Right lobe of liver (tissue), 6 donors: ENCODE data around the gene PBX4. TPM values are rescaled to one million over a fixed set of nuclear protein-coding genes. Genes with fewer than 3 reads are reported as not detected.

Experiments used
- ATAC-seq, 4 donors: fragments of 200-7000 bp; cut with Tn5 transposase; one replicate each; pipeline ENCODE4 v1.9.1; 2020; ENCODE audit warnings: mild to moderate bottlenecking in 4 of 4, moderate library complexity in 4 of 4
- DNase-seq, 3 donors: peaks; one replicate each; pipeline ENCODE4 v3.0.0-alpha.2; 2020
- H3K27ac ChIP-seq, 3 donors: fragments of 200-600 bp; one replicate each; pipeline ENCODE4 v1.8.0; 2022
- H3K27me3 ChIP-seq, 2 donors: fragments of 200-600 bp; one replicate each; pipeline ENCODE4 v1.8.0; 2022
- H3K36me3 ChIP-seq, 4 donors: fragments of 200-600 bp; sonication (generic) in 1 of 4; one replicate each; pipeline versions ENCODE4 v1.5.1 to v1.8.0; 2017 to 2022; ENCODE audit warnings: control low read depth in 1 of 4
- H3K4me1 ChIP-seq, 4 donors: fragments of 200-600 bp; sonication (generic) in 1 of 4; one replicate each; pipeline versions ENCODE4 v1.5.1 to v1.8.0; 2017 to 2022; ENCODE audit warnings: control low read depth in 1 of 4
- H3K4me3 ChIP-seq, 3 donors: fragments of 200-600 bp; one replicate each; pipeline ENCODE4 v1.8.0; 2022
- H3K9me3 ChIP-seq, 4 donors: fragments of 200-600 bp; sonication (generic) in 1 of 4; one replicate each; pipeline versions ENCODE4 v1.5.1 to v1.8.0; 2017 to 2022; ENCODE audit warnings: control low read depth in 1 of 4
- CTCF ChIP-seq, 4 donors: fragments of 200-600 bp in 3 of 4; fragments of 450-650 bp in 1 of 4; IDR thresholded peaks; one replicate each; pipeline versions ENCODE4 v1.5.1 to v1.8.0; 2016 to 2022; ENCODE audit warnings: antibody characterized with exemption in 4 of 4, mild to moderate bottlenecking in 2 of 4
- POLR2A ChIP-seq: fragments of 450-650 bp; IDR thresholded peaks from one replicate; pipeline ENCODE4 v1.6.1; 2017; ENCODE audit warnings: antibody characterized with exemption, mild to moderate bottlenecking
- WGBS: methylation state at CpG from one replicate; pipeline ENCODE4 v1.1.6; 2018; ENCODE audit warnings: low coverage, low lambda C conversion rate; ENCODE audit not compliant: insufficient coverage; ENCODE audit errors: missing lambda C conversion rate; 5-methylcytosine and 5-hydroxymethylcytosine counted together
- intact Hi-C, 2 donors: fragments of 100-400 bp; cut with DNase I; formaldehyde crosslinking; loops; one replicate each; pipeline versions ENCODE4 v1.11.2 to v1.14.1; 2022
- total RNA-seq, 6 experiments: library from RNA; depleted of rRNA in 2 of 6; stranded (reverse); fragments of >200 nt in 2 of 6; fragmentation: NEBNext Ultra II Directional in 3 of 6; extraction: Animal tissue kit (Norgen Biotek cat#: 25700) in 3 of 6; gene quantifications; one replicate each; pipeline versions ENCODE4 v1.1.0 to v1.2.4, GENCODE V29; 2016 to 2023
- donor health status: DM: no; HTN: yes; CAD: no.
- donor health status: DM: no; HTN: no; CAD: no.
- donor health status: DM: no; HTN: no; CAD: no.
- donor health status: DM: no; HTN: yes; CAD: no.
- donor health status: DM: no; HTN: yes; CAD: no.

Gene PBX4
- total RNA-seq, 6 experiments from 2014 or later = 0.87 TPM; not detected in 5

GRCh38 chr19:19550485-19550929 lies 68.0 kb downstream of the PBX4 start:
- no CpG with 5 or more reads among the region's 8 CpGs for WGBS
- no peak for ATAC-seq
- no peak for DNase-seq

GRCh38 chr19:19549804-19550464 lies 68.6 kb downstream of the PBX4 start:
- 53% methylated on average over 4 of the region's 23 CpGs for WGBS
- Histone ChIP-seq H3K9me3 (no peaks in the 10 kb centered on the region), H3K36me3 (no peaks in the 10 kb centered on the region), H3K27me3 (no peaks in the 10 kb centered on the region), H3K4me3 (no peak overlapping the region), H3K4me1 (no peaks in the 10 kb centered on the region), H3K27ac (no peak overlapping the region)
- intact Hi-C loops = loop anchor here in 1 of 2 donors (10.0 kb wide), 1 partner anchor 405 kb away; no protein-coding TSS in a partner anchor
- TF ChIP-seq POLR2A = no peak
- TF ChIP-seq CTCF (IDR thresholded peaks at IDR 0.05) = no peak
- DNase-seq (no peak), ATAC-seq (no peak)

More at GRCh38 chr19:19550485-19550929, 68.0 kb downstream of the PBX4 start:
- Histone ChIP-seq H3K4me1 (no peaks in the 10 kb centered on the region), H3K4me3 (no peak overlapping the region), H3K36me3 (no peaks in the 10 kb centered on the region), H3K27ac (no peak overlapping the region), H3K27me3 (no peaks in the 10 kb centered on the region), H3K9me3 (no peaks in the 10 kb centered on the region)
- intact Hi-C loops = no loop called here
- TF ChIP-seq CTCF (IDR thresholded peaks at IDR 0.05) (no peak), POLR2A (no peak)

GRCh38 chr19:19548915-19549759 lies 69.3 kb downstream of the PBX4 start:
- WGBS = 16% methylated on average over 6 of the region's 13 CpGs
- H3K27me3 ChIP-seq = no peaks in the 10 kb centered on the region

More at GRCh38 chr19:19548915-19549759, 69.3 kb downstream of the PBX4 start:
- Histone ChIP-seq H3K4me1 (no peaks in the 10 kb centered on the region), H3K9me3 (no peaks in the 10 kb centered on the region), H3K27ac (no peak overlapping the region), H3K4me3 (no peak overlapping the region), H3K36me3 (no peaks in the 10 kb centered on the region)
- DNase-seq (no peak), ATAC-seq (no peak)
- intact Hi-C loops = loop anchor here in 1 of 2 donors (10.0 kb wide), 1 partner anchor 406 kb away; no protein-coding TSS in a partner anchor
- no peak for TF ChIP-seq POLR2A
- no peak for TF ChIP-seq CTCF (IDR thresholded peaks at IDR 0.05)
